GM13976 (cell line): Measurements from ENCODE around the gene PWWP2B.

Source experiments
- DNase-seq: peaks from one replicate; pipeline ENCODE4 v3.0.0; 2012; ENCODE audit warnings: low spot score
- CTCF ChIP-seq: IDR thresholded peaks from 2 replicates; pipeline ENCODE4 v1.5.1; 2012; ENCODE audit warnings: borderline replicate concordance, mild to moderate bottlenecking; ENCODE audit not compliant: insufficient read depth; ENCODE audit errors: extremely low read depth, missing control alignments, control extremely low read depth
- in situ Hi-C: fragments of 300-500 bp; cut with MboI; formaldehyde crosslinking; loops from one replicate; pipeline ENCODE4 v1.12.0; 2022; ENCODE audit warnings: low sequenced_read_pairs, mixed read lengths, inconsistent platforms; ENCODE audit not compliant: unreplicated experiment

The PWWP2B gene

GRCh38 chr10:132465889-132466519, 69.0 kb downstream of the PWWP2B start:
- in situ Hi-C loops: no loop called here
- DNase-seq: no peak
- no peak for TF ChIP-seq CTCF

DNA sequence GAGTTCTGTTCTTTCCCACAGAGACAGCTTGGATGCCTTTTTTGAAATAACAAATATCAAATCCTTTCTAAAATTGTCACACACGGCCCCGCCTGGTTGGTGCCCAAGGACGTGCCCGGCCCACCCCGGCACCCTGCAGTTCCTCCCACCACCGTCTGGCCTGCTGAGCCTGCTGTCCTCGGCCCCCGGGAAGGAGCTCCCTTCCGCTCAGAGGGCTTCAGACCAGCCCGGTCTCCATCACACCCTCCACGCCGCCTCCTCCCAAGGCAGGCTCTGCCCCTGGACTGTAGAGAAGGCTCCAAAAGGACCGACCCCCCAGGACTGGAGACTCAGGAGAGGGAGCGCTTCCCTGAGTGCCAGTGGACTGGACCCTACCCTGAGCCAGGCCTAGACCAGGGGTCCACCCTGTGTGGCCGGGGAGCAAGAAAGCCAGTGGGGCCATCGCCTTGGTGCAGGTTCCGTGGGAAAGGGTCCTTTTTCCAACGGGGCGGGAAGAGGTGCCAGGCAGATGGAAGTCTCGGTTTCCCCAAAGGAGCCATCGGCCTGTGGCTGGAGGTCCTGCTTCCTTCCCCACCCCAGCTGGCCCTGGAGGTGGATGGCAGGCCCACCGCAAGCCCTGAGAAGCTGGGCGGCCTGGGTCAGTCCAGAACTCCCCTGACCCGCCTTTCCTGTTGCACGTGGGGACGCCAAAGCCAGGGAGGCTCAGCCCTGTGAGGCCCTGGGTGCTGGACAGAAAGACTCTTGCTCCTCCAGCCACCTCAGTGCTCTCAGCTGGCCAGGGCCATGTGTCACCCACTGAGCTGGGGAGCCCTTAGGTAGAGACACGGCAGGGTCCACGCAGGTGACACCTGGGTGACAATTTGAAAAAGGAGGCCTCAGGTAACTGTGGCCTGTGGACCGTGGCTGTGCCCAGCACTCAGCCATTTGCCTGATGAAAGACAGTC, 69.8 kb downstream of the PWWP2B start:
- DNase-seq: no peak
- no peak for TF ChIP-seq CTCF
- in situ Hi-C loops: no loop called here
